Measurements from ENCODE around the gene NELL1. TPM values are rescaled to one million over a fixed set of nuclear protein-coding genes. Genes with fewer than 3 reads are reported as not detected.

NELL1 gene
- total RNA-seq, 4 donors from 2014 or later = 0.27 TPM; not detected in 3

GRCh38 chr11:20661445-20661844 is 7.9 kb upstream of the NELL1 start:
- Histone ChIP-seq H3K27ac (no peak overlapping the region), H3K9me3 (no peaks in the 10 kb centered on the region), H3K4me3 (no peak overlapping the region), H3K27me3 (peaks cover 4% of the 10 kb centered on the region), H3K4me1 (no peaks in the 10 kb centered on the region), H3K36me3 (no peaks in the 10 kb centered on the region)
- WGBS, 2 donors (ENCODE audit: low coverage in 1 of 2) = 42% methylated on average over 3 of the region's 3 CpGs; no CpG with 5 or more reads in 1 of the 2 donors
- no peak for DNase-seq
- TF ChIP-seq EP300 (IDR thresholded peaks at IDR 0.05; ENCODE audit: low read depth) (no peak), POLR2A (IDR thresholded peaks at IDR 0.05) (no peak), POLR2AphosphoS5 (IDR thresholded peaks at IDR 0.05) (no peak), CTCF (IDR thresholded peaks at IDR 0.05) (no peak)
- intact Hi-C loops (cut with DNase I; ENCODE audit: low total_unique reads) (no loop called here), in situ Hi-C loops (cut with MboI; ENCODE audit: low pct_ligation_motif_present in 1 of 4, low pct_unique_long_range_greater_than_20kb in 1 of 4, low sequenced_read_pairs in 3 of 4) (loop anchor here in 1 of 4 donors (25.0 kb wide), 1 partner anchor 851 kb away; no protein-coding TSS in a partner anchor)

GRCh38 chr11:20661850-20662249 is 7.5 kb upstream of the NELL1 start:
- H3K27me3 ChIP-seq = peaks cover 8% of the 10 kb centered on the region
- H3K27ac ChIP-seq = no peak overlapping the region
- TF ChIP-seq EP300 (IDR thresholded peaks at IDR 0.05; ENCODE audit: low read depth) = no peak
- no peak for TF ChIP-seq POLR2AphosphoS5 (IDR thresholded peaks at IDR 0.05)
- TF ChIP-seq POLR2A (IDR thresholded peaks at IDR 0.05) = no peak
- no peak for TF ChIP-seq CTCF (IDR thresholded peaks at IDR 0.05)
- H3K4me1 ChIP-seq = no peaks in the 10 kb centered on the region
- in situ Hi-C loops (cut with MboI; ENCODE audit: low pct_ligation_motif_present in 1 of 4, low pct_unique_long_range_greater_than_20kb in 1 of 4, low sequenced_read_pairs in 3 of 4) (loop anchor here in 1 of 4 donors (25.0 kb wide), 1 partner anchor 850 kb away; no protein-coding TSS in a partner anchor), intact Hi-C loops (cut with DNase I; ENCODE audit: low total_unique reads) (no loop called here)
- DNase-seq = no peak
- WGBS, 2 donors (ENCODE audit: low coverage in 1 of 2) = 81 to 94% methylated on average over 2 to 3 of the region's 3 CpGs
- H3K4me3 ChIP-seq = no peak overlapping the region
- no peaks in the 10 kb centered on the region for H3K36me3 ChIP-seq
- no peaks in the 10 kb centered on the region for H3K9me3 ChIP-seq

GRCh38 chr11:20668131-20668809 is 1.1 kb upstream of the NELL1 start:
- WGBS, 2 donors (ENCODE audit: low coverage in 1 of 2) = 6 to 16% methylated on average over 10 of the region's 10 CpGs
- no peaks in the 10 kb centered on the region for H3K9me3 ChIP-seq
- intact Hi-C loops (cut with DNase I; ENCODE audit: low total_unique reads) (no loop called here), in situ Hi-C loops (cut with MboI; ENCODE audit: low pct_ligation_motif_present in 1 of 4, low pct_unique_long_range_greater_than_20kb in 1 of 4, low sequenced_read_pairs in 3 of 4) (loop anchor here in 1 of 4 donors (25.0 kb wide), 1 partner anchor 844 kb away; no protein-coding TSS in a partner anchor)
- no peak overlapping the region for H3K4me3 ChIP-seq
- H3K27me3 ChIP-seq = peaks cover 65% of the 10 kb centered on the region
- H3K4me1 ChIP-seq = peaks cover 0 to 8% (median 6%) of the 10 kb centered on the region in 4 donors
- H3K27ac ChIP-seq = no peak overlapping the region
- H3K36me3 ChIP-seq = no peaks in the 10 kb centered on the region
- TF ChIP-seq CTCF (IDR thresholded peaks at IDR 0.05) (no peak), EP300 (IDR thresholded peaks at IDR 0.05; ENCODE audit: low read depth) (no peak), POLR2A (IDR thresholded peaks at IDR 0.05) (no peak), POLR2AphosphoS5 (IDR thresholded peaks at IDR 0.05) (no peak)
- DNase-seq = no peak

- Histone ChIP-seq H3K4me1 (peaks cover 0 to 8% (median 6%) of the 10 kb centered on the region in 4 donors), H3K27ac (no peak overlapping the region), H3K9me3 (no peaks in the 10 kb centered on the region), H3K27me3 (peaks cover 76% of the 10 kb centered on the region), H3K4me3 (peak overlapping the region in 1 of 4 donors; percentile 26), H3K36me3 (no peaks in the 10 kb centered on the region)
- no peak for DNase-seq
- intact Hi-C loops (cut with DNase I; ENCODE audit: low total_unique reads) (no loop called here), in situ Hi-C loops (cut with MboI; ENCODE audit: low pct_ligation_motif_present in 1 of 4, low pct_unique_long_range_greater_than_20kb in 1 of 4, low sequenced_read_pairs in 3 of 4) (loop anchor here in 1 of 4 donors (25.0 kb wide), 1 partner anchor 842 kb away; no protein-coding TSS in a partner anchor)
- TF ChIP-seq POLR2A (IDR thresholded peaks at IDR 0.05) (no peak), CTCF (IDR thresholded peaks at IDR 0.05) (no peak), POLR2AphosphoS5 (IDR thresholded peaks at IDR 0.05) (no peak), EP300 (IDR thresholded peaks at IDR 0.05; ENCODE audit: low read depth) (no peak)
- 0 to 10% methylated on average over 1 to 59 of the region's 60 CpGs for WGBS, 2 donors (ENCODE audit: low coverage in 1 of 2)
These were observed 666 bp downstream of the NELL1 start for GRCh38 chr11:20669820-20670684.

Measured in transverse colon (tissue), 4 donors.